Colonic mucosa (tissue), 4 donors: ENCODE measurements around the gene UBE2L6. TPM values are rescaled to one million over a fixed set of nuclear protein-coding genes. Genes with fewer than 3 reads are reported as not detected.

Experiments used
- DNase-seq: peaks from one replicate; pipeline ENCODE4 v3.0.0-alpha.2; 2020
- H3K27ac ChIP-seq: fragments of 200-600 bp; one replicate; pipeline ENCODE4 v1.8.0; 2021
- H3K27me3 ChIP-seq: fragments of 200-600 bp; one replicate; pipeline ENCODE4 v1.8.0; 2021
- H3K36me3 ChIP-seq: fragments of 200-600 bp; one replicate; pipeline ENCODE4 v1.8.0; 2021
- H3K4me1 ChIP-seq: fragments of 200-600 bp; one replicate; pipeline ENCODE4 v1.8.0; 2021; ENCODE audit warnings: mild to moderate bottlenecking
- H3K4me3 ChIP-seq: fragments of 200-600 bp; one replicate; pipeline ENCODE4 v1.8.0; 2021
- H3K9ac ChIP-seq, 2 donors: one replicate each; pipeline ENCODE4 v1.7.0; 2013; ENCODE audit warnings: control low read depth in 2 of 2, low read depth in 2 of 2, low read length in 2 of 2
- H3K9me3 ChIP-seq: fragments of 200-600 bp; one replicate; pipeline ENCODE4 v1.8.0; 2021
- intact Hi-C: fragments of 100-400 bp; cut with DNase I; formaldehyde crosslinking; loops from one replicate; pipeline ENCODE4 v1.14.1; 2022
- total RNA-seq, 2 donors: library from RNA; stranded (reverse); fragmentation: NEBNext Ultra II Directional in 1 of 2; extraction: Animal tissue kit (Norgen Biotek cat#: 25700) in 1 of 2; gene quantifications; one replicate each; pipeline ENCODE4 v1.2.1, GENCODE V29; 2021
- TF ChIP-seq, protein P1 (sequence below): fragments of 200-600 bp; IDR thresholded peaks from one replicate; pipeline ENCODE4 v1.8.0; 2022; ENCODE audit warnings: antibody characterized with exemption, mild to moderate bottlenecking
- donor health status: healthy.
- donor health status: DM: no; HTN: no; CAD: no.
- donor health status: DM: no; HTN: no; CAD: no.

The UBE2L6 gene
- total RNA-seq, 2 donors from 2014 or later: 28.3 to 35.3 TPM

DNA sequence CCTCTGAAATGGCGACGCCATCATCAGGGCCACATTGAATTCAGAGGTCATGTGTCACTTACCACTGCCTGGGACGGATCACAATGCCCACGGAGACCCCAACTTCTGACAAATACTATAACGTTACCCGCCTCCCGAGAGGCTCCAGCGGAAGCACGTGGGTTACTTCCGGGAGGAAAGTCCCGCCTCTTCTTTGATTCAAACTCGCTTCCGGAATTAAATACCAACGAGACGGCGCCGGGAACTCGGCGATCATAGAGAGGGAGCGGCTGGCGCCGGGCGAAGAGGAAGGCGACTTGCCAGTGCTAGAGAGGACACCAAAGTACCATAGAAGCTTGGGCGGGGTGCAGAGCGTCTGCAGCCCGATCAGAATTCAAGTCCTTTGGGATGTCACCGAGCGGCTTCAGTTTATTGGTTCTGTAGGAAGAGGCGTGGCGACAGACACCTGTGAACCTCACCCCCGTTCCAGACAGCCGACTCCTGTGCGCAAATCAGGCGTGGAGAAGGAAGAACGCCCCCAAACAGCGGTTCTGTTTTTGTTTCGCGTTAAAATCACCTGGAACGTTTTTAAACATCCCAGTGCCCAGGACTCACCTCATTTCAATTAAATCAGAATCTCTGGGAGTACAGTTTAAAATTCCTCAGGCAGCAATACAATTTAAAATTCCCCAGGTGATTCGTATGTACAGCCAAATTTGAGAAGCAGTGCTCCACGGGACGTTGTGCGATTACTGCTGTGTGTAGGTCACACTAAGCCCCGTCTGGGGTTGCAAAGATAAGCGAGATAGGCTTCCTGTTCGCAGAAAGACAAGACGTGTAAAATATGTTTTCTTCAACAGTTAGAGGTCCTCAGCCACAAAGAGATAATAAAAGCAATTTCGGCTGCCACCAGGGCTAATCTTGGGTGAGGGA is 36.6 kb downstream of the UBE2L6 start, which contains the start of gene TIMM10:
TSS of gene TIMM10 (minus strand) at position 159 of the 912 bp plus-strand sequence. CDS start 565 bp downstream, outside the sequence.
- intact Hi-C loops: loop anchor here (10.0 kb wide), 1 partner anchor 114 kb away; the partner anchor contains the start of gene YPEL4
- Histone ChIP-seq H3K4me1 (peaks cover 8% of the 10 kb centered on the region), H3K9me3 (no peaks in the 10 kb centered on the region), H3K9ac (peak within 1 kb of the TSS; percentile 87 to 93), H3K4me3 (peak within 1 kb of the TSS; percentile 67), H3K27me3 (no peaks in the 10 kb centered on the region), H3K27ac (peak within 1 kb of the TSS; percentile 75), H3K36me3 (no peaks in the 10 kb centered on the region)
- TF ChIP-seq, protein P1, sequence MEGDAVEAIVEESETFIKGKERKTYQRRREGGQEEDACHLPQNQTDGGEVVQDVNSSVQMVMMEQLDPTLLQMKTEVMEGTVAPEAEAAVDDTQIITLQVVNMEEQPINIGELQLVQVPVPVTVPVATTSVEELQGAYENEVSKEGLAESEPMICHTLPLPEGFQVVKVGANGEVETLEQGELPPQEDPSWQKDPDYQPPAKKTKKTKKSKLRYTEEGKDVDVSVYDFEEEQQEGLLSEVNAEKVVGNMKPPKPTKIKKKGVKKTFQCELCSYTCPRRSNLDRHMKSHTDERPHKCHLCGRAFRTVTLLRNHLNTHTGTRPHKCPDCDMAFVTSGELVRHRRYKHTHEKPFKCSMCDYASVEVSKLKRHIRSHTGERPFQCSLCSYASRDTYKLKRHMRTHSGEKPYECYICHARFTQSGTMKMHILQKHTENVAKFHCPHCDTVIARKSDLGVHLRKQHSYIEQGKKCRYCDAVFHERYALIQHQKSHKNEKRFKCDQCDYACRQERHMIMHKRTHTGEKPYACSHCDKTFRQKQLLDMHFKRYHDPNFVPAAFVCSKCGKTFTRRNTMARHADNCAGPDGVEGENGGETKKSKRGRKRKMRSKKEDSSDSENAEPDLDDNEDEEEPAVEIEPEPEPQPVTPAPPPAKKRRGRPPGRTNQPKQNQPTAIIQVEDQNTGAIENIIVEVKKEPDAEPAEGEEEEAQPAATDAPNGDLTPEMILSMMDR: no peak
- peak; percentile 96 for DNase-seq

DNA sequence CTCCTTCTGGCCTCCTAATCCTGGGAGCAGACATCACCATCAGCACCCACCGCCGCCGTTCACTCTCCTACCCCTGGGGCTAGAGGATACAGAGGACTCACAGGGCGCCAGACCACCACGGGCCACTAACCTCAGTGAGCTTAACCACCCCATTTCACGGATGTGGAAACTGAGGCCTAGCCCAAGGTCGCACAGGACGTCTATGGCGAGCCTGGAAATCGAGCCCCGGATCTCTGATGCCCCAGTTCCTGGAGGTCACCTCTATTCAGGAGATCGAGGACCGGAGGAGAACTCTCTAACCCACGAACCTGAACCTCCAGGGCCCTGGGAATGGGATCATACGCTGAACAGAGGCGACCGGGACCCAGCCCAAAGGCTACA is 37.3 kb downstream of the UBE2L6 start:
- Histone ChIP-seq H3K27me3 (no peaks in the 10 kb centered on the region), H3K27ac (peak overlapping the region; percentile 75), H3K9ac (peak overlapping the region; percentile 87 to 93), H3K4me3 (peak overlapping the region; percentile 67), H3K4me1 (peaks cover 8% of the 10 kb centered on the region), H3K9me3 (no peaks in the 10 kb centered on the region), H3K36me3 (no peaks in the 10 kb centered on the region)
- TF ChIP-seq, protein P1: no peak
- peak; percentile 28 for DNase-seq
- intact Hi-C loops: loop anchor here (10.0 kb wide), 1 partner anchor 115 kb away; the partner anchor contains the start of gene YPEL4

DNA sequence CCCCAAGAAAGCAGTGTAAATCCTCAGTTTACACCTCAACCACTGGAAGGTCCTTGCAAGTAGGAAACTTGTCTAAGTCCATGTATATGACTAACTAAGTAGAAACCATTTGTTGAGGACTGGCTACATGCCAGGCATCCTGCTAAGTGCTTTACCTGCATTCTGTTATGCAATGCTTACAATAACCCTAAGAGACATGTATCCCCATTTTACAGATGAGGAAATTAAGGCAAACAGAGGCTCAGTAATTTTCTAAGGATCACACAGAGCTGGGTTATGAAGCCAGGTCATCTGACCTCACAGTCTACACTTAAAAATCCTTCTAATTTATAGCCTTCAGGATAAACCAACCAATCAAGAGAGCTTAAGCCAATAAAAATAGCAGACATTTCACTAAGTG is 38.5 kb downstream of the UBE2L6 start:
- Histone ChIP-seq H3K9ac (no peak overlapping the region), H3K27ac (no peak overlapping the region), H3K36me3 (no peaks in the 10 kb centered on the region), H3K9me3 (no peaks in the 10 kb centered on the region), H3K4me1 (peaks cover 8% of the 10 kb centered on the region), H3K27me3 (no peaks in the 10 kb centered on the region), H3K4me3 (no peak overlapping the region)
- TF ChIP-seq, protein P1: no peak
- DNase-seq: no peak
- intact Hi-C loops: loop anchor here (5.0 kb wide), 1 partner anchor 72 kb away; no protein-coding TSS in a partner anchor

DNA sequence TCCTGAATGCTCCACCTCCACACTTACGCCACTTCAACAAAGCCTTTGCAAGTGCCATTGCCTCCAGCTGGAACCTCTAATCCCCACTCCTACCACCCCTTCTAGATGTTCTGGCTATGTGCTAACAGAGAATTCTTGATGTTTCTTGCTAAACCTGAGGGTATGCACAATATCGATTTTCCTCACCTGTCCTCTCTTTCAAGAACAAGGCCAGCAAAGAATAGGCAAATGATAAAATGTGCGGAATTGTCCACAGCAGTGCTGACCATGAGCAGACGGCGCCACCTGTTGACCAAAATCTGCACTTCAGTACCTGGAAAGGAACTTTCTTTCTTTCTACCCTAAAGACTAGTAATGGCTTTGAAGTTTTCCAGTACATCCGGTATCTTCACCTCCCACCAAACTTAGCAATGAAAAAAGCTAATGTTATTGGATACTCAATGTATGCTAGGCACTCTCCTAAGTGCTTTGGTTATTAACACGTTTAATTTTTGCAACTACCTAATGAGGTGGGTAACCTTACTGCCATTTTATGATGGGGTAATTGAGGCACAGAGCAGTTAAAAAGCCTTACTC is 40.3 kb downstream of the UBE2L6 start:
- Histone ChIP-seq H3K4me3 (no peak overlapping the region), H3K36me3 (no peaks in the 10 kb centered on the region), H3K9ac (no peak overlapping the region), H3K4me1 (peaks cover 8% of the 10 kb centered on the region), H3K9me3 (no peaks in the 10 kb centered on the region), H3K27me3 (no peaks in the 10 kb centered on the region), H3K27ac (no peak overlapping the region)
- peak; percentile 82 for DNase-seq
- intact Hi-C loops: loop anchor here (2.0 to 5.0 kb wide), 2 partner anchors 32 to 70 kb away; no protein-coding TSS in a partner anchor
- TF ChIP-seq, protein P1: peak; percentile 87

DNA sequence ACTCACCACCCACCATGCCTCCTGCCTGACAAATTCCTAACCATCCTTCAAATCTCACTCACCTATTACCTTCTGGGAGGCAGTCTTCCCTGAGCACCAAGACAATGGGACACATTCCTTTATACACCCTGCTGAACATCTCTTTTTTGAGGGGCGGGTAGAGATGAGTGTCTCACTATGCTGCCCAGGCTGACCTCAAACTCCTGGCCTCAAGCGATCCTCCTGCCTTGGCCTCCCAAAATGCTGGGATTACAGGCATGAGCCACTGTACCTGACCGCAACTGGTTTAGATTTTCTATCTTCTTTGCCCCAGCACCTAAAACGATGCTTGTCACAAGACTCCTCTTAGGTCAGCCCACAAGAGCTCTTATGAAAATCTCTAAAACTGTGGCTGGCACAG is 44.1 kb downstream of the UBE2L6 start:
- Histone ChIP-seq H3K9me3 (no peaks in the 10 kb centered on the region), H3K4me3 (no peak overlapping the region), H3K36me3 (no peaks in the 10 kb centered on the region), H3K27me3 (no peaks in the 10 kb centered on the region), H3K27ac (no peak overlapping the region), H3K9ac (no peak overlapping the region), H3K4me1 (no peaks in the 10 kb centered on the region)
- intact Hi-C loops: no loop called here
- TF ChIP-seq, protein P1: no peak
- no peak for DNase-seq
